Transverse colon (tissue), 4 donors: ENCODE results near the gene ITGB2. TPM values are rescaled to one million over a fixed set of nuclear protein-coding genes. Genes with fewer than 3 reads are reported as not detected.

ENCODE experiments used
- DNase-seq: peaks from one replicate; pipeline ENCODE4 v3.0.0-alpha.2; 2019
- H3K27ac ChIP-seq, 4 donors: fragments of 200-600 bp; sonication (generic); 2 replicates each; pipeline ENCODE4 v1.5.1; 2016 to 2018; ENCODE audit warnings: inconsistent platforms in 4 of 4
- H3K27me3 ChIP-seq: fragments of 200-600 bp; sonication (generic); 2 replicates; pipeline ENCODE4 v1.5.1; 2017; ENCODE audit warnings: inconsistent platforms
- H3K36me3 ChIP-seq, 4 donors: fragments of 200-600 bp; sonication (generic); 2 replicates each; pipeline ENCODE4 v1.5.1; 2017 to 2019; ENCODE audit warnings: inconsistent platforms in 4 of 4
- H3K4me1 ChIP-seq, 4 donors: fragments of 200-600 bp; sonication (generic); 2 replicates each; pipeline ENCODE4 v1.5.1; 2017 to 2020; ENCODE audit warnings: inconsistent platforms in 4 of 4
- H3K4me3 ChIP-seq, 4 donors: fragments of 200-600 bp; sonication (generic); 1 replicate in 1 of 4; 2 replicates in 3 of 4; pipeline versions ENCODE4 v1.5.1 to v1.6.1; 2017 to 2019; ENCODE audit warnings: inconsistent platforms in 4 of 4
- H3K9me3 ChIP-seq, 2 donors: fragments of 200-600 bp; sonication (generic); 2 replicates each; pipeline ENCODE4 v1.5.1; 2017 to 2019; ENCODE audit warnings: inconsistent platforms in 2 of 2
- EP300 ChIP-seq: sonication (generic); formaldehyde crosslinking; IDR thresholded peaks from one replicate; pipeline ENCODE4 v1.6.1; 2017; ENCODE audit warnings: antibody characterized with exemption, low read depth
- POLR2A ChIP-seq: fragments of 450-650 bp; IDR thresholded peaks from one replicate; pipeline ENCODE4 v1.6.1; 2016; ENCODE audit warnings: antibody characterized with exemption, mild to moderate bottlenecking, moderate library complexity
- POLR2AphosphoS5 ChIP-seq, 3 donors: sonication (generic); formaldehyde crosslinking; IDR thresholded peaks; one replicate each; pipeline ENCODE4 v1.6.1; 2016; ENCODE audit warnings: antibody characterized with exemption in 3 of 3
- WGBS, 2 donors: methylation state at CpG; one replicate each; pipeline ENCODE4 v1.1.5; 2018; ENCODE audit warnings: low coverage in 1 of 2; 5-methylcytosine and 5-hydroxymethylcytosine counted together
- in situ Hi-C, 4 donors: fragments of 200-750 bp; cut with MboI; loops; one replicate each; pipeline versions ENCODE4 v1.15.0 to v1.15.1; 2017; ENCODE audit warnings: low sequenced_read_pairs in 3 of 4, low pct_ligation_motif_present in 1 of 4, low pct_unique_long_range_greater_than_20kb in 1 of 4
- intact Hi-C: fragments of 100-400 bp; cut with DNase I; formaldehyde crosslinking; loops from one replicate; pipeline ENCODE4 v1.15.1; 2023; ENCODE audit warnings: low total_unique reads
- total RNA-seq, 4 donors: library from RNA; depleted of rRNA; stranded (reverse); fragments of >200 nt; gene quantifications; one replicate each; pipeline ENCODE4 v1.1.0, GENCODE V29; 2016
- TF ChIP-seq, protein P1 (sequence below), 5 experiments: fragments of 200-600 bp in 3 of 5; fragments of 450-650 bp in 2 of 5; sonication (generic) in 3 of 5; IDR thresholded peaks; 1 replicate in 2 of 5; 2 replicates in 3 of 5; pipeline ENCODE4 v1.5.1; 2016 to 2017; ENCODE audit warnings: antibody characterized with exemption in 5 of 5, inconsistent platforms in 3 of 5, mild to moderate bottlenecking in 2 of 5, moderate library complexity in 1 of 5

ITGB2 gene
- total RNA-seq, 4 donors from 2014 or later = 14.2 to 32.4 (median 24.9) TPM

DNA sequence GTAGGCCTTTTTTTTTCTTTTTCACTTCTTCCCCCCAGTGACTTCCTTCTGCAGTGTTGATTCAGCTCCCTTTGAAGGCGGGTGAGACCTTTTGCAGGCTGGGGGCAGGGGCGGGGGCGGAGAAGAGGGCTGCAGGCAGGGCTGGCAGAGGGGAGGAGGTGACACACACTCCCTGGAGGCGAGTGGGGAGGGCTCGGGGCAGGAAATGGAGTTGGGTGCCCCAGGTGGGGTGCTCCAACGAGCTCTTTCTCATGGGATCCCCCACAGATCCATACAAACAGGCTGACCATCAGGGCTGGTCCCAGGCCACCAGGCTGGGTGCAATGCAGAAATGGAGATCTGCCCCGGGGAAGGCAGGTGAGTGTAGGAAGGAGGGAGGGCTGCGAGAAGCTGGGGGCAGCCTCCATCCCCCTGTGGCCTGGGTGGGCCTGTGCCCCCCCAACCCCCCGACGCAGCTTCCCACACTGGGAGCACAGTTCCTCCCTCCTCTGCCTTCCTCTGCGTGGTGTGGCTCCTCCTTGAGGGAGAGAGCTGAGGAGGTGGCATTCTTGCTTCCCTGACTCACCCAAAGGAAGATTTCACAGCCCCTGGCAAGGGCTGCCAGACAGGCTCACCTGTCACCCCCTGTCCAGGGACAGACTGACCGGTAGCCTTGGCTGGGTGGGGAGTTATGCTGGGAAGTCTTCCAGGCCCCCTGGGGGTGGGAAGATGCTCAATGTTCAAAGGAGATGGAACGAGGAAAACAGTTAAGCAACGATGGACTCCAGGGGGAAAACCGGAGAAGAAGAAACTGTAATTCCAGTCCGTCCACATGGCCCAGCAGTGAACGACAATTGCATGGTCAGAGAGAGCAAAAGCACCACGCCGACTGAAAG is 7.1 kb upstream of the ITGB2 start:
- peak; percentile 54 for DNase-seq
- Histone ChIP-seq H3K4me3 (peak overlapping the region in 1 of 4 donors; percentile 17), H3K9me3 (no peaks in the 10 kb centered on the region), H3K27me3 (peaks cover 67% of the 10 kb centered on the region), H3K4me1 (peaks cover 10 to 41% (median 25%) of the 10 kb centered on the region in 4 donors), H3K27ac (peak overlapping the region; percentile 48 to 66 (median 57)), H3K36me3 (no peaks in the 10 kb centered on the region)
- TF ChIP-seq, protein P1, sequence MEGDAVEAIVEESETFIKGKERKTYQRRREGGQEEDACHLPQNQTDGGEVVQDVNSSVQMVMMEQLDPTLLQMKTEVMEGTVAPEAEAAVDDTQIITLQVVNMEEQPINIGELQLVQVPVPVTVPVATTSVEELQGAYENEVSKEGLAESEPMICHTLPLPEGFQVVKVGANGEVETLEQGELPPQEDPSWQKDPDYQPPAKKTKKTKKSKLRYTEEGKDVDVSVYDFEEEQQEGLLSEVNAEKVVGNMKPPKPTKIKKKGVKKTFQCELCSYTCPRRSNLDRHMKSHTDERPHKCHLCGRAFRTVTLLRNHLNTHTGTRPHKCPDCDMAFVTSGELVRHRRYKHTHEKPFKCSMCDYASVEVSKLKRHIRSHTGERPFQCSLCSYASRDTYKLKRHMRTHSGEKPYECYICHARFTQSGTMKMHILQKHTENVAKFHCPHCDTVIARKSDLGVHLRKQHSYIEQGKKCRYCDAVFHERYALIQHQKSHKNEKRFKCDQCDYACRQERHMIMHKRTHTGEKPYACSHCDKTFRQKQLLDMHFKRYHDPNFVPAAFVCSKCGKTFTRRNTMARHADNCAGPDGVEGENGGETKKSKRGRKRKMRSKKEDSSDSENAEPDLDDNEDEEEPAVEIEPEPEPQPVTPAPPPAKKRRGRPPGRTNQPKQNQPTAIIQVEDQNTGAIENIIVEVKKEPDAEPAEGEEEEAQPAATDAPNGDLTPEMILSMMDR (IDR thresholded peaks at IDR 0.05) = no peak
- no peak for TF ChIP-seq POLR2A
- no peak for TF ChIP-seq EP300
- TF ChIP-seq POLR2AphosphoS5 (IDR thresholded peaks at IDR 0.05) = no peak
- WGBS, 2 donors = 0 to 19% methylated on average over 1 to 19 of the region's 19 CpGs
- in situ Hi-C loops (loop anchor here in 1 of 4 donors (25.0 kb wide), 1 partner anchor 116 kb away; the partner anchor contains the start of genes SUMO3 and UBE2G2), intact Hi-C loops (no loop called here)

DNA sequence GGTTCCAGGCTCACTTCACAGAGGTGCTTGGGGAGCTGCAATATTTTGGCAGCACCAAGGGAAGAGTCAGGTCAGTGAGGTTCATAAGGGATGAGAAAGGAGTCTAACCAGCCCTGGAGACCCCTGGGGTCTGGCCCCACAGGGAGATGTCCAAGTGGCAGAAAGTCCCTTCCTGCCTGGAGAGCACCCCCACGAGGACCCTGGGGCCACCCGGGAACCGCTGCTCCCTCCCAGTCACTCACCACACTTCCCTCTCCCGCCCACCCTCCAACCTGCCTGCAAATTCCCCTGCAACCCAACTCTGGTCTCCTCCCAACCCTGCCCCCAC is 6.5 kb upstream of the ITGB2 start:
- Histone ChIP-seq H3K9me3 (no peaks in the 10 kb centered on the region), H3K4me3 (no peak overlapping the region), H3K4me1 (peaks cover 8 to 35% (median 19%) of the 10 kb centered on the region in 4 donors), H3K27me3 (peaks cover 60% of the 10 kb centered on the region), H3K27ac (peak overlapping the region; percentile 33 to 59 (median 51)), H3K36me3 (no peaks in the 10 kb centered on the region)
- no peak for TF ChIP-seq EP300
- TF ChIP-seq, protein P1 (IDR thresholded peaks at IDR 0.05) = no peak
- TF ChIP-seq POLR2AphosphoS5 (IDR thresholded peaks at IDR 0.05) = no peak
- TF ChIP-seq POLR2A = no peak
- in situ Hi-C loops (loop anchor here in 1 of 4 donors (25.0 kb wide), 1 partner anchor 115 kb away; the partner anchor contains the start of genes SUMO3 and UBE2G2), intact Hi-C loops (no loop called here)
- WGBS, 2 donors = 11 to 20% methylated on average over 1 to 4 of the region's 4 CpGs
- DNase-seq = no peak

GRCh38 chr21:44926331-44927101 is 5.8 kb upstream of the ITGB2 start:
- in situ Hi-C loops = loop anchor here in 1 of 4 donors (25.0 kb wide), 1 partner anchor 114 kb away; the partner anchor contains the start of genes SUMO3 and UBE2G2
- intact Hi-C loops = no loop called here
- no peaks in the 10 kb centered on the region for H3K9me3 ChIP-seq
- H3K27me3 ChIP-seq = peaks cover 53% of the 10 kb centered on the region
- TF ChIP-seq EP300 = no peak
- TF ChIP-seq POLR2AphosphoS5 (IDR thresholded peaks at IDR 0.05) = no peak
- TF ChIP-seq, protein P1 (IDR thresholded peaks at IDR 0.05) = no peak
- TF ChIP-seq POLR2A = no peak
- no peak overlapping the region for H3K4me3 ChIP-seq
- H3K36me3 ChIP-seq = no peaks in the 10 kb centered on the region
- DNase-seq = no peak
- H3K27ac ChIP-seq = peak overlapping the region; percentile 33 to 59 (median 51)
- H3K4me1 ChIP-seq = peaks cover 2 to 28% (median 12%) of the 10 kb centered on the region in 4 donors
- 56 to 60% methylated on average over 1 to 24 of the region's 24 CpGs for WGBS, 2 donors

GRCh38 chr21:44925378-44925755 is 4.7 kb upstream of the ITGB2 start:
- H3K4me1 ChIP-seq = peaks cover 0 to 19% (median 5%) of the 10 kb centered on the region in 4 donors
- in situ Hi-C loops = loop anchor here in 1 of 4 donors (25.0 kb wide), 1 partner anchor 113 kb away; the partner anchor contains the start of genes SUMO3 and UBE2G2
- no peak for DNase-seq
- intact Hi-C loops = no loop called here
- peaks cover 49% of the 10 kb centered on the region for H3K27me3 ChIP-seq
- H3K4me3 ChIP-seq = no peak overlapping the region
- 79% methylated on average over 1 of the region's 1 CpG; no CpG with 5 or more reads in 1 of the 2 donors for WGBS, 2 donors
- peak overlapping the region in 3 of 4 donors; percentile 1 to 7 (median 5) for H3K27ac ChIP-seq
- no peaks in the 10 kb centered on the region for H3K36me3 ChIP-seq
- TF ChIP-seq, protein P1 (IDR thresholded peaks at IDR 0.05) = no peak
- no peak for TF ChIP-seq EP300
- no peak for TF ChIP-seq POLR2A
- TF ChIP-seq POLR2AphosphoS5 (IDR thresholded peaks at IDR 0.05) = no peak
- H3K9me3 ChIP-seq = no peaks in the 10 kb centered on the region
